Iris pigment epithelial cell (primary cell): ENCODE measurements around the gene TBC1D5.

Source experiments
- DNase-seq: peaks from one replicate; pipeline ENCODE4 v3.0.0-alpha.2; 2011; ENCODE audit warnings: low read depth

Gene TBC1D5

DNA sequence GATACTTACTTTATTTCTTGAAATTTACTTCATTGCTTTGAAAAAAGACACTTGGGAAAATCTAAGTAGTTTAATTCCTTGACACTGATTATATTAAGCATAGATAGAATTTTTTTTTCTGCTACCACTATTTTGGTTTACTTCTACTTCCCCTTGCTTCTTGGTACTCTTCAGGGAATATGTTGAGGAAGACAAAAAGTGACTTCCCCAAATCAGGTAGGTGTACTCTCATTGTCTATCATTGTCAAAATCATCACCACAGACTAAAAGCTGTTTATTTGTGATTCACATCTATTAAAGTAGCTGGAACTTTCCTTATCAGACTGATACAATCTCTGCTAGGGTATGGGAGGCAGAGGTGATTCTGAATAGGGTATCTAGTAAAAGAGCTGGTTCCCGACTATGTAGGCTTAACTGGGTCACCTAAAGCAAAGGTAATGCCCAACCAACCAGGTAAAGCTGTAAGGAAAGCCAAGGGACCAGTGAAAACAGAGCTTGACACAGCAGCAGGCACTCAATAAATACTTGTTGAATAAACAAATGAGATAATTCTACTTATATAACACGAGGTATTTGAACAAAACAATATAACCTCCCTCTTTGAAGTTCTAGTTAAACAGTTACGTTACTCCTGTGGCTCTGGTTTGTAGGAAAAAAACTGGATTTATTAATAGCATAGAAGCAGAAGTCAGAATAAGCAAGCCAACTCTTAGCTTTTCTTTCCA, 510.7 kb downstream of the TBC1D5 start:
- DNase-seq, result no peak

GRCh38 chr3:17227472-17227871, 515.0 kb downstream of the TBC1D5 start:
- no peak for DNase-seq

DNA sequence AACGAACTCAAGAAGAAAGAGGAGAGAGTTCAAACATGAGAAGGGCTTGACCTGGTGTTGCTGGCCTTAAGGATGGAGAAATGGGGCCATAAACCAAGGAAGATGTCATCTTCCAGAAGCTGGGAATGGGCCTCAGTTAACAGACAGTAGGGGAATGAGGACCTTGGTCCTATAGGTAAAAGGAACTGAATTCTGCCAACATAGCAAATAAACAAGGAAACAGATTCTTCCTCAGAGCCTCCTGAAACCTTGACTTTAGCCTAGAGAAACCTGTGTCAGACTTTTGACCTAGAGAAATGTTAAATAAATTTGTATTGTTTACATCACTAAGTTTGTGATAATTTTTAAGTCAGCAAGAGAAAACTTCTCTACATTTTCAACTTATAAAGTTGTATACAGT, 520.9 kb downstream of the TBC1D5 start:
- DNase-seq, result no peak

DNA sequence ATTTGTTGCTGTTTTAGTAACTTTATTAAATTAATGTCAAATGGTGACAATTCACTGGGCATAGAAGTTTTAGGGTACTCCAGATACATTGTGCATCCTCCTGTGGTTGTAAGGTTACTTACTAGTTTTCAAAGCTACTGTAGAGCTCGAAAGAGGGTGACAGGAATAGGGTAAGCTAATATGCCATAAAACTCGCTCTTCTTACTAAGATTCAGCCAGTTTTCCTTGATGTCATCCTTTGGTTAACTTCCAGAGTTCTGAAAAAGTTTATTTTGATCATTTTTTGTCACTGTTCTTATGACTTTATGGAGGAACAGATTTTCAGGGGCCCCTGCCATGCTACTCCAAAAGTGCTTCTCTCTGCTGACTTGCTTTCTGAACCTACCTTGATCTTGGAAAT, 522.8 kb downstream of the TBC1D5 start:
- DNase-seq, result no peak

- DNase-seq, result no peak
These were observed 523.8 kb downstream of the TBC1D5 start for GRCh38 chr3:17218587-17218986.

GRCh38 chr3:17217588-17217987, 524.8 kb downstream of the TBC1D5 start:
- DNase-seq, result no peak

DNA sequence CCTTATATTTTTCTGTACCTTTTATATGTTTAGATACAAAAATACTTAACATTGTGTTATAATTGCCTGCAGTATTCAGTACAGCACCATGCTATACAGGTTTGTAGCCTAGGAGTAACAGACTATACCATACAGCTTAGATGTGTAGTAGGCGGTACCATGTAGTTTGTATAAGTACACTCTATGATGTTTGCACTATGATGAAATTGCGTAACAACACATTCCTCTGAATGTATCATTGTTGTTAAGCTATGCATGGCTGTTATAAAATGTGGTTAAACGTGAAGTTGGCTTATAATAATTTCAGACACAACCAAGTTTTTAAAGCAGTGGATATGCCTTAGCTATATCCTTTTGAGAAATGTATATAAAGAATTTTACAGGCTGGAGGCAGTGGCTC, 529.3 kb downstream of the TBC1D5 start:
- DNase-seq, result peak; percentile 70

GRCh38 chr3:17207979-17208378, 534.5 kb downstream of the TBC1D5 start:
- no peak for DNase-seq

- DNase-seq, result no peak
These were observed 535.4 kb downstream of the TBC1D5 start for GRCh38 chr3:17207019-17207418.

DNA sequence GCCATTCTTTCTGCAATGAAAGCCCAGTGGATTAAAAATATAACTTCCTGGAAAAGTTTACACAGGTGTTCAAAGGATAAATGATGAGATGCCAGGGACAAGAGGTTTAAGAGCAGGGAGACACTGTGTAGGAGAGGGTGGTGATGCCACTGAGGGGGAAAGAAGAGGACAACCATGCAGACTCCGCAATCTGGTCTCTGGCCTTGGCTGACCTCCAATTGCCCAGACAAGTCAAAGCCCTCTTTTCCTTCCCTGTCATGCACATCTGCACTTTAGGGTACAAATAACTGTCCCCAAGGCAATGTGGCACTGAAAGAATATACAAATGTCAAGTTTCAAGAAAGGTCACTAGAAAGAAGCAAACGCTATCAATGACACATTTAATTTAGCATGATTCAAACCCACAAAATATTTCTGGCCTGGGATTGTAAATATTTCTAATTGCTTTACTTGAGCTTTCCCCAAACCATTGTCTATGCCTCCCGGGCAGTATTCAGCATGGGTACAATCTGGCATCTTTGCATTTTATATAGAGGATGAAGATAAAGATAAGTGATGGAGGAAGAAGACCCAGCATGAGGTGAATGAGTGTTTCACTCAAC, 538.3 kb downstream of the TBC1D5 start:
- DNase-seq, result no peak

DNA sequence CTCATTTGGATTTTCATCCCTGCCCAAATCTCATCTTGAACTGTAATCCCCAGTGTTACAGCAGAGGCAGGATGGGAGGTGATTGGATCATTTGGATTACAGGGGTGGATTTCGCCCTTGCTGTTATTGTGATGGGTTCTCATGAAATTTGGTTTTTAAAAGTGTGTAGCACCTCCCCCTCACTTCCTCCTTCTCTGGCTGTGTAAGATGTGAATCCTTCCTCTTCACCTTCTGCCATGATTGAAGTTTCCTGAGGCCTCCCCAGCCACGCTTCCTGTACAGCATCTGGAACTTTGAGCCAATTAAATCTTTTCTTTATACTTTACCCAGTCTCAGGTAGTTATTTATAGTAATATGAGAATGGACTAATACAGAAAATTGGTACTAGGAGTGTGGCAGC, 540.9 kb downstream of the TBC1D5 start:
- DNase-seq, result no peak

- peak; percentile 74 for DNase-seq
These were observed 546.4 kb downstream of the TBC1D5 start for GRCh38 chr3:17195856-17196604.

DNA sequence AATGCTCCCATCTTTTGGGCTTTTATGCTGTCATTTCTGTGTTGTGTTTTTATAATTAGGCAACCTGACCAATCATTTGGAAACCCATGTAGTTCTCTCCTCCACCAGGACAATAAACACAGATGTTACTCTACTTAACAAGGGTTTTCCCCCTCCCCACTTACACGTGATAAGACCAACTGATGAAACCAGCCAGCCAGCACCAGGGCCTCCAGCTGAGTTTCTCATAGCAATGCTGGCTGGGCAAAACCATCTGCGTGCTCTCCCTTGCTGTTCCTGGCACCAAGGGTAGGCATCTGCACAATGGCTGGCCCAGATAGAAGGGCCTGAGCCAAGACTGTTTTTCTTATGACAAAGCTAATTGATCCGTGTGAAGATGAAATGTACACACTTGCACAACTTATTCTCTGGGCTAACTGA, 547.2 kb downstream of the TBC1D5 start:
- DNase-seq, result peak; percentile 50

- DNase-seq, result no peak
These were observed 548.3 kb downstream of the TBC1D5 start for GRCh38 chr3:17194116-17194515.

DNA sequence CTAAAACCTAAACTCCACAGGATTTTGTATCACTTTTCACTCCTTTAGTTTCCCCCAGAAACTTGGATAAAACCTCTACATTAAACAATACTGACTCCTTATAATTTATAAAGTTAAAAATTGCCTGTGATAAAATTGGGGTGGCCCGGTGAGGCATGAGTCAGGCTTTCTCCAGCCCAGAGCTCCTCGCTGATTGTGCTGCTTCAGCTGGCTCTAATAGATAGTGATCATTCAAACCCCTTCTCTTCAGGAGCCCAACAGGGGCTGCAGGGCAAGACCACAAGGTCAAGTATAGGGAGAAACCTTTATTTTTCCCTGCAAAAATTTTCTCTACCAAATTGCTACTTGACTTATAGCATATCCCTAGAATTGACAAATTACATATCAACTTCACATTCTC, 549.4 kb downstream of the TBC1D5 start:
- no peak for DNase-seq

DNA sequence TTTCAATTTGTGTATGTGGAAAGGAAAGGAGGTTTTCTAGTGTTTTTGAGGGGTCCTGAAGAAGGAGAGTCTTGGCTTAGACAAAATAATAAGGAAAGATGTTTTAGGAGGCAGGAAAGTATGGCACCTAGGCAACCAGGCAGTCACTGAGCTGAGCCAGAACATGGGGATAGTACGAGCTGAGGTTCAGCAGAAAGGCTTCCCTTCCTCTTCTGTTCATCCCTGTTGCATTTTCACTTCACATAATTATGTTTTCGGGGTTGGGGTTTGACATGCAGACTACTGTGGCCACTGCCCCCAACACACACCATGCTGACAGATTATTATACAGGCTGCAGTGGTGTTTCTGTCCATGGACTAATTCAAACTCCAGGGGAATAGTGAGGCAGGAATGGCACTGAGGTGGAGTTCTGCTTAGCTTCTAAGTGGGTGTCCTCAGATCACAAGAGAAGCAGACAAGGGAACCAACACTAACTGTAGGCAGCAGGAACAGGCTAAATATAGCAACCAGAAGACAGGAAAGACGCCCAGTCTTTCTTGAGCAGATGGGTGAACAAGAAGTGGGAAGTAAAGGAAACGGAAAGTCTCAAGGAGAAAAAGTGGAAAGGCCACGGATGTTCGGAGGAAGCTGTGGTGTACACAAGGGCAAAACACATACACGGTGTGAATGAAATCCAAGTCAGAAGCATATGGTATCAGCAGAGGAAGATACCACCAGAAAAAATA, 551.9 kb downstream of the TBC1D5 start:
- DNase-seq, result no peak

GRCh38 chr3:17188378-17188777, 554.1 kb downstream of the TBC1D5 start:
- no peak for DNase-seq

GRCh38 chr3:17187589-17188184, 554.7 kb downstream of the TBC1D5 start:
- DNase-seq, result no peak

DNA sequence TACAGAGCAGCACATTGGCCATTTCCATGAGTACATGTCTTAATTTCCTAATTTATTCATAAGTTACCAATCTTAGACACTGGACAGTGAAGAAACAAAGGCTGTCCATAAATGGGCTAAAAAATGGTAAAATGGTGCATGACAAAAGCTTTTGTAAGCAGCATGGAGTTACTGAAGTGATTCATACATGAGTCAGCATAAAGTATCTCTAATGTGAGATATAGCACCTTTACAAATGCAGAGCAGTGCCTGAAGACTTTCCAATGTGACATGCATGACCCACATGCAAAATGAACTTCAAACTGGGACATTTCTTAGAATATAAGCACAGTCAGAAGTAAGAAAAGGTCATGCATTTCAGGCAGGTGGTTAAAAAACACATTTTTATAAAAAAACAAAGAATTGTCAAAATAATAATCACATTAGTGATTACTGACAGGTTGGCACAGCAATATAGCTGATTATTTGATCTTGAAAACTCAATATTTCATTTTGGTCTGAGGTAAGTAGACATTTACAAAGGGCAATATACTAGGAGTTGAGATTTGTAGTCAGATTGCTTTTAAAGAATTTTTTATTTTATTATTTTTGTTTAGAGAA, 558.4 kb downstream of the TBC1D5 start:
- peak; percentile 73 for DNase-seq

DNA sequence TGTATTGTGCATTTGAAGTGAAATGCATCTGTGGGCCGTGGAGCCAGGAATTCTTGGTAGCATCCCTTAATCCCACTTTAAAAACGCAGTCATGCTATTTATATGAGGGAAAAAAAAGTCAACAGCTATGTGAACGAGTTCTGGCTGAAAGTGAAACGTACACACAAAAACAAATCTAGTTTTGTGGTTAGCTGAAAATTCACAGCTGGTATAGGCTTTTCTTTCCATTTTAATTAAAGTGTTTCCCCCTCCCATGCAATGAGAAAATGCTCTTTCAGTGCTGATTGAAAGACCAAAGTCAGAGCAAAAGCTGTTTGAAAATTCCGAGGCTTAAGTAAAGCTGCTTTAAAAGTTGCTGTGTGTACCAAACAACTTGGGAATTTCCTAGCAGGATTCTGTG, 560.3 kb downstream of the TBC1D5 start:
- DNase-seq, result no peak

GRCh38 chr3:17181413-17181907, 561.0 kb downstream of the TBC1D5 start:
- DNase-seq, result no peak
